ENCODE results near the gene HSD17B10.

- TF ChIP-seq CTCF (conservative IDR thresholded peaks at IDR 0.05) (no peak), ZFX (IDR thresholded peaks at IDR 0.05) (no peak)
Observed at GRCh38 chrX:53449632-53450031, 15.5 kb upstream of the HSD17B10 start.
